K562 (cell line): ENCODE data around the gene CFL1. TPM values are rescaled to one million over a fixed set of nuclear protein-coding genes. Genes with fewer than 3 reads are reported as not detected.

Experiments
- ATAC-seq: fragments of 200-7000 bp; cut with Tn5 transposase; 3 replicates; pipeline ENCODE4 v1.9.1; 2020; ENCODE audit warnings: moderate library complexity
- BruUV-seq: library from RNA; stranded (reverse); fragments of 400-500 nt; replicated peaks from 2 replicates; lab custom pipeline; 2021; lab: Mats Ljungman, UMichigan
- CTCF ChIA-PET: fragments of 300-600 bp; formaldehyde crosslinking; extraction: SDS; loops from one replicate; lab custom pipeline; 2021; ENCODE audit warnings: low intra/inter-chr PET ratio; lab: Yijun Ruan, JAX
- POLR2A ChIA-PET: fragments of 300-600, 350-650 bp; sonication (Branson Sonifier 250); formaldehyde crosslinking; extraction: SDS; loops from one replicate; lab custom pipeline; 2021; ENCODE audit warnings: antibody characterized with exemption, inconsistent platforms; lab: Yijun Ruan, JAX
- DNase-seq, 4 experiments: peaks; one replicate each; pipeline versions ENCODE4 v3.0.0 to v3.0.0-alpha.2; 2011 to 2018; ENCODE audit warnings: low spot score in 3 of 4, mixed read lengths in 3 of 4; ENCODE audit errors: extremely low read depth in 1 of 4
- FAIRE-seq: peaks from 2 replicates; lab custom pipeline; 2011; peaks lifted over from hg19 to GRCh38; lab: Jason Lieb, UNC
- H2AFZ ChIP-seq: 2 replicates; pipeline ENCODE4 v1.6.0; 2011; ENCODE audit warnings: low read depth, low read length, control low read depth, inconsistent platforms
- H3K27ac ChIP-seq: fragments of 200-600 bp; 3 replicates; pipeline ENCODE4 v1.8.0; 2011; ENCODE audit warnings: low read depth, mild to moderate bottlenecking, control low read depth, inconsistent platforms, low read length, moderate library complexity, mixed read lengths; ENCODE audit errors: extremely low read depth
- H3K27me3 ChIP-seq, 2 experiments: fragments of 300-600 bp in 1 of 2; 2 replicates in 1 of 2; 3 replicates in 1 of 2; pipeline versions ENCODE4 v1.6.0 to v1.8.0; 2011; ENCODE audit warnings: inconsistent platforms in 2 of 2, low read length in 2 of 2, mild to moderate bottlenecking in 1 of 2, mixed read lengths in 1 of 2, moderate library complexity in 1 of 2; ENCODE audit not compliant: control insufficient read depth in 2 of 2, insufficient read depth in 2 of 2
- H3K36me3 ChIP-seq: fragments of 300-600 bp; 3 replicates; pipeline ENCODE4 v1.8.0; 2011; ENCODE audit warnings: mild to moderate bottlenecking, low read length, inconsistent platforms; ENCODE audit not compliant: control insufficient read depth, insufficient read depth
- H3K4me1 ChIP-seq, 2 experiments: fragments of 200-600 bp in 1 of 2; replicated peaks in 1 of 2; 2 replicates in 1 of 2; 3 replicates in 1 of 2; pipeline versions ENCODE4 v1.5.1 to v1.8.0; 2011; ENCODE audit warnings: inconsistent platforms in 2 of 2, low read length in 2 of 2, mild to moderate bottlenecking in 1 of 2, mixed read lengths in 1 of 2, moderate library complexity in 1 of 2; ENCODE audit not compliant: control insufficient read depth in 2 of 2, insufficient read depth in 2 of 2
- H3K4me2 ChIP-seq: 2 replicates; pipeline ENCODE4 v1.6.1; 2011; ENCODE audit warnings: low read length, control low read depth, inconsistent platforms, mixed read lengths; ENCODE audit not compliant: insufficient read depth
- H3K4me3 ChIP-seq: fragments of 200-600 bp; sonication (generic), shearing (Covaris generic); 2 replicates; pipeline ENCODE4 v1.5.1; 2016; ENCODE audit warnings: control low read depth, inconsistent platforms
- H3K79me2 ChIP-seq: fragments of 200-600 bp; 3 replicates; pipeline ENCODE4 v1.8.0; 2011; ENCODE audit warnings: low read length, inconsistent platforms; ENCODE audit not compliant: control insufficient read depth, insufficient read depth
- H3K9ac ChIP-seq, 2 experiments: 2 replicates each; pipeline versions ENCODE4 v1.6.0 to v1.6.1; 2011; ENCODE audit warnings: low read depth in 2 of 2, low read length in 2 of 2, control low read depth in 1 of 2, inconsistent platforms in 1 of 2, mild to moderate bottlenecking in 1 of 2, mixed read lengths in 1 of 2; ENCODE audit not compliant: insufficient read depth in 1 of 2
- H3K9me1 ChIP-seq: one replicate; pipeline ENCODE4 v1.6.0; 2011; ENCODE audit warnings: inconsistent platforms, mild to moderate bottlenecking, low read length, moderate library complexity; ENCODE audit not compliant: control insufficient read depth, insufficient read depth
- H3K9me3 ChIP-seq: replicated peaks from 2 replicates; pipeline ENCODE4 v1.5.1; 2011; ENCODE audit warnings: low read depth, low read length, inconsistent platforms; ENCODE audit not compliant: control insufficient read depth, insufficient read depth
- H4K20me1 ChIP-seq: replicated peaks from 2 replicates; pipeline ENCODE4 v1.6.1; 2011; ENCODE audit warnings: low read length, inconsistent platforms, mixed read lengths; ENCODE audit not compliant: control insufficient read depth, insufficient read depth
- CREM ChIP-seq: IDR thresholded peaks from 2 replicates; pipeline ENCODE4 v1.6.1; 2014; ENCODE audit warnings: antibody characterized with exemption, low read depth
- ELF4 ChIP-seq: fragments of 450-650 bp; formaldehyde crosslinking; IDR thresholded peaks from 2 replicates; pipeline ENCODE4 v1.4.0; 2022; ENCODE audit warnings: missing genetic modification characterization
- GABPA ChIP-seq: fragments of 200-800 bp; sonication (Bioruptor generic); conservative IDR thresholded peaks from 2 replicates; pipeline ENCODE4 v1.6.1; 2016; ENCODE audit warnings: low read depth, missing genetic modification characterization, missing compliant biosample characterization
- WGBS: fragments of 100-300 bp; shearing (Covaris generic); methylation state at CpG from one replicate; pipeline ENCODE4 v1.1.6; 2016; ENCODE audit warnings: low coverage, mixed read lengths; ENCODE audit not compliant: insufficient coverage; ENCODE audit errors: missing lambda C conversion rate; 5-methylcytosine and 5-hydroxymethylcytosine counted together
- in situ Hi-C: fragments of 300-500 bp; cut with MboI; formaldehyde crosslinking; loops from 4 replicates; pipeline ENCODE4 v1.15.0; 2018; ENCODE audit warnings: inconsistent platforms, mixed read lengths
- intact Hi-C: fragments of 100-400 bp; cut with micrococcal nuclease; formaldehyde crosslinking; loops from 2 replicates; pipeline ENCODE4 v1.14.2; 2022
- polyA plus RNA-seq, 8 experiments: library from polyadenylated mRNA; depleted of rRNA in 4 of 8; stranded (reverse) in 5 of 8; unstranded in 3 of 8; fragments of >200 nt; fragmentation: Nextera tagmentation in 2 of 8; fragmentation: Illumina TruSeq in 1 of 8; extraction: Ambion mirVana in 2 of 8; extraction: Trizol in 1 of 8; gene quantifications; 2 replicates each; pipeline versions ENCODE4 v1.2.1 to v1.2.3, GENCODE V29; 2011 to 2014; ENCODE audit warnings: inconsistent platforms in 1 of 8, missing spikeins in 1 of 8
- total RNA-seq, 7 experiments: library from RNA; depleted of rRNA in 6 of 7; stranded (reverse); fragments of >200 nt in 6 of 7; fragmentation: Illumina TruSeq in 2 of 7; extraction: Trizol in 2 of 7; gene quantifications; 2 replicates each; pipeline versions ENCODE4 v1.2.1 to v1.2.3, GENCODE V29; 2011 to 2021; ENCODE audit warnings: low replicate concordance in 1 of 7
- TF ChIP-seq, protein P1 (sequence below): fragments of 450-650 bp; formaldehyde crosslinking; IDR thresholded peaks from 2 replicates; pipeline ENCODE4 v1.4.0; 2020; ENCODE audit warnings: mild to moderate bottlenecking, moderate library complexity
- TF ChIP-seq, protein P2 (sequence below), 2 experiments: fragments of 450-650 bp; IDR thresholded peaks; 2 replicates each; pipeline ENCODE4 v1.6.1; 2018; ENCODE audit warnings: mild to moderate bottlenecking in 2 of 2, low read depth in 1 of 2; ENCODE audit not compliant: partially characterized antibody in 2 of 2
- TF ChIP-seq, protein P3 (sequence below), 2 experiments: fragments of 450-650 bp in 1 of 2; IDR thresholded peaks; 2 replicates each; pipeline ENCODE4 v1.6.1; 2011 to 2017; ENCODE audit warnings: low read depth in 2 of 2, antibody characterized with exemption in 1 of 2, borderline replicate concordance in 1 of 2, low read length in 1 of 2, mild to moderate bottlenecking in 1 of 2, mixed read lengths in 1 of 2; ENCODE audit not compliant: control insufficient read depth in 1 of 2

CFL1 gene
- total and polyA plus RNA-seq, 9 of the 15 experiments (the other 6 are each of a cell fraction or from before 2014, with no cell fraction given) = 105 to 1,101 (median 859) TPM

DNA sequence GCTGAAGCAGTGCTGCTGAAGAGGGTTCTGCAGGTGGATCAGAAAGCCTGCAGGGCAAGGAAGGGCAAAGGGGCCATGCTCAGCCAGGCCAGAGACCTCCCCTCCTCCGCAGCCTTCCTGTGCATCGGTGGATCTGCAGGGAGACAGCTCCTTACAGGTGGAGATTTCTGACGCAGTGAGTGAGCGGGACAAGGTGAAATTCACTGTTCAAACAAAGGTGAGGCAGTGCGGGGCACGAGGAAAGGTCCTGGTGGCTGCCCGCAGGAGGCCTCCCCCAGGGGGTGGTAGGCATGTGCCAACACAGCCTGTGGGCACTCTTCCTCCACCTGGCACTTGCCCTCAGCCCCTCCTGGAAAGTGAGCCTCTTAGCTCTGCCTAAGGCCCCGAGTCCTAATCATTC is 8.6 kb downstream of the CFL1 start:
- no peak overlapping the region for H3K4me3 ChIP-seq
- H3K4me1 ChIP-seq = peaks cover 0 to 21% of the 10 kb centered on the region in 2 experiments; a peak in 3 of 5 replicates
- no peak overlapping the region for H2AFZ ChIP-seq
- no TSS peak for BruUV-seq
- in situ Hi-C loops = no loop called here
- no peaks in the 10 kb centered on the region for H4K20me1 ChIP-seq
- H3K9me3 ChIP-seq = peaks cover 7% of the 10 kb centered on the region; the same call in 1 of the 2 replicates
- H3K27me3 ChIP-seq = no peaks in the 10 kb centered on the region
- H3K9me1 ChIP-seq = no peaks in the 10 kb centered on the region
- ATAC-seq (no peak), DNase-seq (peak in 1 of 4 experiments; percentile 10), FAIRE-seq (no peak)
- 11% methylated on average over 6 of the region's 8 CpGs for WGBS
- H3K9ac ChIP-seq = 0 out of 4 replicates have a peak overlapping the region, but pooled peaks of 1 of the 2 experiments have one; percentile 36
- H3K4me2 ChIP-seq = no peak overlapping the region
- peaks cover 10% of the 10 kb centered on the region; the same call in 2 of the 3 replicates for H3K79me2 ChIP-seq
- no peak overlapping the region for H3K27ac ChIP-seq
- TF ChIP-seq, protein P1, sequence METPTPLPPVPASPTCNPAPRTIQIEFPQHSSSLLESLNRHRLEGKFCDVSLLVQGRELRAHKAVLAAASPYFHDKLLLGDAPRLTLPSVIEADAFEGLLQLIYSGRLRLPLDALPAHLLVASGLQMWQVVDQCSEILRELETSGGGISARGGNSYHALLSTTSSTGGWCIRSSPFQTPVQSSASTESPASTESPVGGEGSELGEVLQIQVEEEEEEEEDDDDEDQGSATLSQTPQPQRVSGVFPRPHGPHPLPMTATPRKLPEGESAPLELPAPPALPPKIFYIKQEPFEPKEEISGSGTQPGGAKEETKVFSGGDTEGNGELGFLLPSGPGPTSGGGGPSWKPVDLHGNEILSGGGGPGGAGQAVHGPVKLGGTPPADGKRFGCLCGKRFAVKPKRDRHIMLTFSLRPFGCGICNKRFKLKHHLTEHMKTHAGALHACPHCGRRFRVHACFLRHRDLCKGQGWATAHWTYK (CRISPR knock-in tag) = no peak
- TF ChIP-seq CREM = no peak
- TF ChIP-seq, protein P2, sequence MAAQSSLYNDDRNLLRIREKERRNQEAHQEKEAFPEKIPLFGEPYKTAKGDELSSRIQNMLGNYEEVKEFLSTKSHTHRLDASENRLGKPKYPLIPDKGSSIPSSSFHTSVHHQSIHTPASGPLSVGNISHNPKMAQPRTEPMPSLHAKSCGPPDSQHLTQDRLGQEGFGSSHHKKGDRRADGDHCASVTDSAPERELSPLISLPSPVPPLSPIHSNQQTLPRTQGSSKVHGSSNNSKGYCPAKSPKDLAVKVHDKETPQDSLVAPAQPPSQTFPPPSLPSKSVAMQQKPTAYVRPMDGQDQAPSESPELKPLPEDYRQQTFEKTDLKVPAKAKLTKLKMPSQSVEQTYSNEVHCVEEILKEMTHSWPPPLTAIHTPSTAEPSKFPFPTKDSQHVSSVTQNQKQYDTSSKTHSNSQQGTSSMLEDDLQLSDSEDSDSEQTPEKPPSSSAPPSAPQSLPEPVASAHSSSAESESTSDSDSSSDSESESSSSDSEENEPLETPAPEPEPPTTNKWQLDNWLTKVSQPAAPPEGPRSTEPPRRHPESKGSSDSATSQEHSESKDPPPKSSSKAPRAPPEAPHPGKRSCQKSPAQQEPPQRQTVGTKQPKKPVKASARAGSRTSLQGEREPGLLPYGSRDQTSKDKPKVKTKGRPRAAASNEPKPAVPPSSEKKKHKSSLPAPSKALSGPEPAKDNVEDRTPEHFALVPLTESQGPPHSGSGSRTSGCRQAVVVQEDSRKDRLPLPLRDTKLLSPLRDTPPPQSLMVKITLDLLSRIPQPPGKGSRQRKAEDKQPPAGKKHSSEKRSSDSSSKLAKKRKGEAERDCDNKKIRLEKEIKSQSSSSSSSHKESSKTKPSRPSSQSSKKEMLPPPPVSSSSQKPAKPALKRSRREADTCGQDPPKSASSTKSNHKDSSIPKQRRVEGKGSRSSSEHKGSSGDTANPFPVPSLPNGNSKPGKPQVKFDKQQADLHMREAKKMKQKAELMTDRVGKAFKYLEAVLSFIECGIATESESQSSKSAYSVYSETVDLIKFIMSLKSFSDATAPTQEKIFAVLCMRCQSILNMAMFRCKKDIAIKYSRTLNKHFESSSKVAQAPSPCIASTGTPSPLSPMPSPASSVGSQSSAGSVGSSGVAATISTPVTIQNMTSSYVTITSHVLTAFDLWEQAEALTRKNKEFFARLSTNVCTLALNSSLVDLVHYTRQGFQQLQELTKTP (IDR thresholded peaks at IDR 0.05; ENCODE audit: low read depth in 1 of 2, partially characterized antibody in 2 of 2) = no peak
- TF ChIP-seq GABPA (tag) = no peak
- TF ChIP-seq, protein P3, sequence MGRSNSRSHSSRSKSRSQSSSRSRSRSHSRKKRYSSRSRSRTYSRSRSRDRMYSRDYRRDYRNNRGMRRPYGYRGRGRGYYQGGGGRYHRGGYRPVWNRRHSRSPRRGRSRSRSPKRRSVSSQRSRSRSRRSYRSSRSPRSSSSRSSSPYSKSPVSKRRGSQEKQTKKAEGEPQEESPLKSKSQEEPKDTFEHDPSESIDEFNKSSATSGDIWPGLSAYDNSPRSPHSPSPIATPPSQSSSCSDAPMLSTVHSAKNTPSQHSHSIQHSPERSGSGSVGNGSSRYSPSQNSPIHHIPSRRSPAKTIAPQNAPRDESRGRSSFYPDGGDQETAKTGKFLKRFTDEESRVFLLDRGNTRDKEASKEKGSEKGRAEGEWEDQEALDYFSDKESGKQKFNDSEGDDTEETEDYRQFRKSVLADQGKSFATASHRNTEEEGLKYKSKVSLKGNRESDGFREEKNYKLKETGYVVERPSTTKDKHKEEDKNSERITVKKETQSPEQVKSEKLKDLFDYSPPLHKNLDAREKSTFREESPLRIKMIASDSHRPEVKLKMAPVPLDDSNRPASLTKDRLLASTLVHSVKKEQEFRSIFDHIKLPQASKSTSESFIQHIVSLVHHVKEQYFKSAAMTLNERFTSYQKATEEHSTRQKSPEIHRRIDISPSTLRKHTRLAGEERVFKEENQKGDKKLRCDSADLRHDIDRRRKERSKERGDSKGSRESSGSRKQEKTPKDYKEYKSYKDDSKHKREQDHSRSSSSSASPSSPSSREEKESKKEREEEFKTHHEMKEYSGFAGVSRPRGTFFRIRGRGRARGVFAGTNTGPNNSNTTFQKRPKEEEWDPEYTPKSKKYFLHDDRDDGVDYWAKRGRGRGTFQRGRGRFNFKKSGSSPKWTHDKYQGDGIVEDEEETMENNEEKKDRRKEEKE (IDR thresholded peaks at IDR 0.05; ENCODE audit: borderline replicate concordance in 1 of 2, control insufficient read depth in 1 of 2, low read depth in 2 of 2, low read length in 1 of 2) = no peak
- no peak for TF ChIP-seq ELF4 (CRISPR knock-in tag)
- intact Hi-C loops = no loop called here
- CTCF ChIA-PET = no interaction called here
- peaks cover 31% of the 10 kb centered on the region; the same call in 2 of the 3 replicates for H3K36me3 ChIP-seq
- POLR2A ChIA-PET = interaction anchor here (0.6 to 5.9 kb wide), 18 partner anchors 9 to 274 kb away, joined by 3 to 67 read pairs (median 5); partner anchors contain the start of genes CCDC85B, CFL1, EHBP1L1 and FIBP
